Right renal cortex interstitium (tissue), 3 donors: Measurements from ENCODE around the gene ANOS1. TPM values are rescaled to one million over a fixed set of nuclear protein-coding genes. Genes with fewer than 3 reads are reported as not detected.

Source experiments
- DNase-seq, 3 donors: peaks; one replicate each; pipeline ENCODE4 v3.0.0-alpha.2; 2013; ENCODE audit warnings: low read depth in 3 of 3, low spot score in 2 of 3
- polyA plus RNA-seq, 3 donors: library from polyadenylated mRNA; unstranded; fragments of 120-200 nt; gene quantifications; one replicate each; pipeline ENCODE4 v1.2.1, GENCODE V29; 2013; ENCODE audit not compliant: insufficient read length in 3 of 3

ANOS1 gene
- polyA plus RNA-seq, 3 donors = 8.0 to 9.0 (median 8.4) TPM

DNA sequence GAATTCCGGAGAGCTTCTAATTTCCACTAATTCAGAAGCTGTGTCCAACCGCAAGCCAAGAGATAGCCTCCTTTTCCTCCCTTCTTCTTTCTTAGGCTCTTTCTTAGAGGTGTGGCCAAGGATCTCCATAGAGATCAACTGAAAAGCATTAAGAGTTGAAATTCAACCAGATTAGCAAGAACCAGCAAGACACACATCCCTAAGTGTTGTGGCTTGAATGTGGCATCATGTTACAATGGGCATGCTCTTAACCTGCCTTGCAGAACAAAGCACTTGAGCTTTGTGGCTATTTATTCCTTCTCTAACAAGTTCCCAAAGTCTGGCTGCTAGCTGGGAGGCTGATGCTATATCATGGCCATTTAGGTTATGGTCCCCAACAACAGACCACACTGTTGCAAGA is 10.4 kb downstream of the ANOS1 start:
- no peak for DNase-seq

DNA sequence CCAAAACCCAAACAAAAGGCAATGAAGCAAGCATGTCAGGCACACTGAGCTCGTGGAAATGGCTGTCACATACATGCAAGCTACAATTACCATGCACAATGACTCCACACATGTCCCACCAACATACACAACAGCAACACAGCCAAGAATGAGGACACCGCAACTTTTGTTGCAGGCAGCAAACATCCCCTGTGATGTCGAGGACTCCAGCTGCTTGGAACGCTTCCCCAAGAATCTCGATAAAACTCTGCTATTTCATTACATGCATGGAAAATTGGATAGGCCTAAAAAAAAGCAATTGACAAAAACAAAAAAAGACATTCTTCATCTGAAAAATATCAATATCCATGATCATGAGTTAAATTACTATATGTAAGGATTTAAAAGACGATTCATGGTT is 11.8 kb downstream of the ANOS1 start:
- no peak for DNase-seq

DNA sequence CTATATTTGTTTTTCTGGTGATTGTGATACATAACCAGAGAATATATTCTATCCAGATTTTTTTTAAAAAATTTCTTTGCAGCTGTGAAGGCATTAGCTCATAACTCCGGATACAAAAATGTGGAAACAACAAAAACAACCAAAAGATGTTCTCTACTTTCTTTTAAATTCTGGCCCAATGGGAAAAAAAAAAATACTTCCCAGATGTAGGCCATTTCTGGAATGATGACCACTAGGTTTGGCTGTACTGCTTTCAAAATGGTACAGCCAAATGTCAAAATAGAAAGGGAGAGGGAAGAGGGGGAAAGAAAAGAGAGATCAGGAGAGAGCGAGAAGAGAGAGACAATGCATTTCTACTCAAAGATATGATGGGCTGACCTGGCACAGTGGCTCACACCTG is 14.6 kb downstream of the ANOS1 start:
- DNase-seq = no peak

DNA sequence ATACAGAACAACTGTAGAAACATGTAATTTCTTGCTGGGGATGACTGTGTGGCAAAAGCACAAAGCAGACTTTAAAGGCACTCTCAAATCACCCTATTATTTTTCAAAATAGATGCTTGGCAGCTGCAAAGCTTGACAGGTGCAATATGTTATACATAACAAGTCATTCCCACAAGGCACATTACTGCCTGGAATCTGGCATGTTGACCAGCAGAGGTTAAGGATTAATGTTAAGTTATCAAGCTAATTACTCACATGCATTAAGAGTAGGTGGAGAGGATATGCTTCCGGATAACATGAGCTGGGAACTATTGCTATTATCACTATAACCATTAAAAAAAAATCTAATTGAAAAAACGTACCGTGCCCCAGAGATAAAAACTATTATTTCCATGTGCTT is 17.8 kb downstream of the ANOS1 start:
- DNase-seq = no peak

DNA sequence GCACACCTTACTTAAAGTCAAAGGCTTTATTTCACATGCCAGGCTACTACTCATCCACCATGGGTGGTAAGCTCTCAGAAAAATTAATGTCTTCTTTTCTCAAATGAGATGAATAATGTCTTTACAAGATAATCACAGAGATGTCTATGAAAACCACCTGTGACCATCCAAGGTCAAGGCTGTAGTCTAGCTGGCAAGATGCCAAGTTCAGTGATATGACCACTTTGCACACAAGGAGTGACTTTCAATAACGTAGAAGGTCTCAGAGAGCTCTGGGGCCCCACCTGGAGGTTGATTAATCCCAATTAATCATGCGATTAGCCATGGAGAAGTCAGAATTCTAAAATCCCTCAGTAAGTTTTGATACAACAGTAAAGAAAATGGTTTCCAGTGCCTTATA is 20.5 kb downstream of the ANOS1 start:
- DNase-seq = no peak

DNA sequence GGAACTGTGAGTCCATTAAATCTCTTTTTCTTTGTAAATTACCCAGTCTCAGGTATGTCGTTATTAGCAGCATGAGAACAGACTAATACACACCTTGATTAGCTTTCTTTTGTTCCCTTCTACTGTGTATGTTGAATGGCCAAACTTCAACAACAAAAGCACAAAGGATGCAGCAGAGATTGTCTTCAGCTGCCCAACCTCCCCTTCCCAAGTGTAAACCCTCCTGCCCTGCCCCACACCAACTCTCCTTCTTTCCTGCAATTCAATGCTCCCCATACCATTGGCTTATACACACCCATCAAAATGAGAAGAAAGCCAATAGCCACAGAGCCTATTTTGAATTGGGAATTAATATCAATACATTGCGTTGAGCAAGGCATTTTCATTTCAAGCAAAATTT is 27.8 kb downstream of the ANOS1 start:
- DNase-seq = no peak

DNA sequence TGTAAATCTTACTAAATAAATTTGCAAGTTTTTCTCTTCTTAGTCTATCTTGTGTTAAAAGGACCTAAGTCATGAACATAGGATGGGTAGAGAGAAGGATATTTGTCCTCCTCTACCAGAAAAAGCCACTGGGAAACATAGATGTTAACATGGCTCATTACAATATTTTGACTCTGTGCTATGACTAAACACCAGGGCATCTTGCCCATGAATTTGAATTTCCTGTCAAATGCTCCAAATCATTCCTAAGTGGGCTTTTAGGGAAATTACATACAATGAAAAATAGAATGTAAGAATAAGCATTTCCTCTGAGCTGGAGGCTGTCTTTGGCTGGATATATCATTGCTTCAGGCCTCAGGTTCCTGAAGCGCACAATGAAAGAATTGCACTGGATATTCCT is 39.1 kb downstream of the ANOS1 start:
- DNase-seq = no peak

DNA sequence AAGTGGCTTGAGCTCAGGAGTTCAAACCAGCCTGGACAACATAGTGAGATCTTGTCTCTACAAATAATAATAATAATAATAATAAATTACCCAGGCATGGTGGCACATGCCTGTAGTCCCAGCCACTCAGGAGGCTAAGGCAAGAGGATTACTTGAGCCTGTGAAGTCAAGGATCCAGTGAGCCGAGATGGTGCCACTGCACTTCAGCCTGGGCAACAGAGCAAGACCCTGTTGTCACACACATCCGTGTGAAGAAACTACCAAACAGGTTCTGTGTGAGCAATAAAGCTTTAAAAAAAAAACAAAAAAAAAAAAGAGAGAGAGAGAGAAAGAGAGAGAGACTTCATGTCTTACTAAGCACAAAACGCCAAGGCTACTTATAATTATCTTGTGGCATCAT is 42.5 kb downstream of the ANOS1 start:
- DNase-seq = no peak

- no peak for DNase-seq
Measured at GRCh38 chrX:8688776-8689175, 43.2 kb downstream of the ANOS1 start.

DNA sequence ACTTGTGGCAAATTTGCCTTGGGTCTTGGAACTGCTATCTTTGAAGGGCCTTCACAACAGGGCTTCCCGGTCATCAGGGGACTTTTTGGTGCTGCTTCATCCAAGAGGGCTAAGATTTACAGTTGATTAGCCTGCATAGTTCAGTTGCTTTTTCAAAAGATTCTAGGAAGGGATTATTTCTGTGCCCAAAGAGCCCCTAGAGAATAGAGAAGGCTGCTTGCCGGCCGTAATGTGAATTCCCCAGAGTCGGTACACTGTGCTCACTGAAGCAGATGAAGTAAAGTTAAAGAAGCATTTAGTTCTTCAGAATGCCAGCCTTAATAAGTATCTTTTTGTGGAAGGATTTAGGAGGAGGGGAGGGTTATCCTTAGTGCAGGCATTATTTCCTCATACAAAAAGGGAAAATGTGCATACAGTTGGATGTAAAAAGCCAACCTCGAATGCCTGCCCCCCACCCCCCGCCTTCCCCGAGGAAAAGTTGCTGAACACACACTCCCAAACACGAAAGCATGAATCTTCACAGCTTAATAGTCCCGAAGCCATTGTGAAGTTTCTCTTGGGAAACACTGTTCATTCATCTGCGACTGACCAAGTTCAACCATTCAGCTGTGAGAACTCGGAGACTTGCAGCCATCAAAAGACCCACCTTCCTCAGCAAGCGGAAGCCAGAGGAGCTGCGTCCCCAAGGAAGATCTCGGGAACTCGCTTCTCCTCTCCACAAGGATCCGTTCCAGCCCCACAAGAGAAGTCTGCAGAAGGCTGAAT is 47.6 kb downstream of the ANOS1 start:
- no peak for DNase-seq

GRCh38 chrX:8683687-8684086 is 48.2 kb downstream of the ANOS1 start:
- DNase-seq = no peak

DNA sequence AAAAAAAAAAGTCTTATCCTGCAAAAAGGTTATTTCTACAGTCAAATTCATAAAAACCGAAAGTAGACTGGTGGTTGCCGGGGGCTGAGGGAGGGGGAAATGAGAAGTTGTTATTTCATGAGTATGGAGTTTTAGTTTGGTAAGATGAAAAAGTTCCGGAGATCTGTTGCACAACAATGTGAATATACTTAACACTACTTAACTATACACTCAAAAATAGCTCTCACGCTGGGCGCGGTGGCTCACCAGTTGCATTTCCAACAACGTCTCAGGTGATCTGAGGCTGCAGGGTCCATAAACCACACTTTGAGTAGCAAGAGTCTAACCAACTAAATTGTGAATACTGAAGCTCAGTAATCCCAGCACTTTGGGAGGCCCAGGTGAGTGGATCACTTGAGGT is 52.4 kb downstream of the ANOS1 start:
- DNase-seq = no peak

GRCh38 chrX:8675006-8675630 is 56.8 kb downstream of the ANOS1 start:
- DNase-seq = no peak

- no peak for DNase-seq
Measured at GRCh38 chrX:8673201-8673600, 58.7 kb downstream of the ANOS1 start.

GRCh38 chrX:8672176-8672575 is 59.8 kb downstream of the ANOS1 start:
- no peak for DNase-seq

DNA sequence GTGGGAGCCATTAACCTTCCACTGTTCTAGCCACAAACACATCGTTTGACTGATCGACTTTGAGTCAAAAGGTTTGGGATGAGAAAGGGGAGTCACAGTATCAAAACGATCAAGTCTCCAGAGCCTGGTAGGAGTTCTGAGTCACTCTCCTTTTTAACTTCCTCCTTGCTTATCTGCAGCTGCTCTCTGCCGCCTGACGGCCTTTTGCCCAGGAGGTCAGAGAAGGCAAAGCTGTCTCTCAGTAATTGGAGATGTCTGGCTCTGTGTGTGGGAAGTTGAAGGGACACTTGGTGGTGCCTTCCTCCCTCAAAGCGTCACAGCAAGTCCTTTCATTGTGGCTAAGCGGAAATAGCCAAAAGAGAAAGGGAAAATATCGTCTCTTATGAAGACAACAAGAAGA is 63.1 kb downstream of the ANOS1 start:
- no peak for DNase-seq

GRCh38 chrX:8663325-8663724 is 68.6 kb downstream of the ANOS1 start:
- no peak for DNase-seq

GRCh38 chrX:8657883-8658282 is 74.1 kb downstream of the ANOS1 start:
- no peak for DNase-seq

DNA sequence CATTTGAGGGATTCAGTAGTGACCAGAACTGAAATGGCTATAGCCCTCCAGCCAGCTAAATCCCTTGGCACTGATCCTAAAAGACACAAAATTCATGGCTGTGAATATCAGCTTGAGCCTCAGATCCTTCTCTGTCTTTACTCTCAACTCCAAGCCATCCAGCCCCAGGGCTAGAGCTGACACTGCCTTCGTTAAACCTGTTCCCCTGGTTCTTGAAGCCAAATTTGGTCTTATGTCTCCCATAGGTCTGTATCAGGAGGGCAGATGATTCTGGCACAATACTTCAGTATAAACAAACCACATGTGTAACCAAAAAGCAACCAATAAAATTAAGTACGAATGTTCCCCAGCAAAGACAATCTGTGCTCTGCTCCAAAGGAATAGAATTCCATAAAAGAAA is 78.0 kb downstream of the ANOS1 start:
- no peak for DNase-seq

DNA sequence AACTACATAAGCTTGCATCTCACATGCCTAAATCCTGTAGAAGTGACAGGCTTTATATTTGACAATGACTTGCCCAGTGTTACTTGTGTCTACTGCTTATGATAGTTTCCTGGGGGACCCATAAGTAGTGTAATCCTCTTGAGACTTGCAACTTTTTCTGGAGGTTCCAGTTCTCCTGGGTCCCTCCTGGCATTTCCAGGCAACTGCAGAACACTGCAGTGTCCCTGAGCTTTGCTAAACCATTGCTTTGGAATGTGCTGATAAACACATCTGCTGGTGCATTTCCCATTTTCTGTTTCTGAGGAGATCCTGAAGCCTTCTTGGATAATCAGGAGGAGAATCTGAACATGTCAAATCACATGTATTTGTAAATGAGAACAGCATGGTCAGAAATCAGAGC is 82.0 kb downstream of the ANOS1 start:
- DNase-seq = no peak

- DNase-seq = no peak
Measured at GRCh38 chrX:8647176-8647575, 84.8 kb downstream of the ANOS1 start.

GRCh38 chrX:8639949-8640475 is 91.9 kb downstream of the ANOS1 start:
- DNase-seq = no peak
